ENCODE data around the gene PLTP. TPM values are rescaled to one million over a fixed set of nuclear protein-coding genes. Genes with fewer than 3 reads are reported as not detected.

The PLTP gene
- total RNA-seq, 1 experiment from 2014 or later = 17.7 TPM

- POLR2A ChIA-PET = interaction anchor here (0.6 kb wide), 1 partner anchor 50 kb away, joined by 8 read pairs; no protein-coding TSS in a partner anchor
- Histone ChIP-seq H3K27me3 (ENCODE audit: control insufficient read depth, insufficient read depth, low read length) (no peaks in the 10 kb centered on the region), H3K36me3 (ENCODE audit: control insufficient read depth, insufficient read depth, low read length) (no peaks in the 10 kb centered on the region), H3K27ac (ENCODE audit: low read length) (no peak overlapping the region), H3K9me3 (ENCODE audit: control insufficient read depth, insufficient read depth, low read depth, low read length) (no peaks in the 10 kb centered on the region), H3K4me3 (ENCODE audit: low read depth in 2 of 2, low read length in 2 of 2) (no peak overlapping the region), H3K4me1 (ENCODE audit: control insufficient read depth, insufficient read depth, low read length) (no peaks in the 10 kb centered on the region)
- TF ChIP-seq TCF7L2 (IDR thresholded peaks at IDR 0.05; ENCODE audit: low read depth, low read length) = no peak
- TF ChIP-seq, protein P1, sequence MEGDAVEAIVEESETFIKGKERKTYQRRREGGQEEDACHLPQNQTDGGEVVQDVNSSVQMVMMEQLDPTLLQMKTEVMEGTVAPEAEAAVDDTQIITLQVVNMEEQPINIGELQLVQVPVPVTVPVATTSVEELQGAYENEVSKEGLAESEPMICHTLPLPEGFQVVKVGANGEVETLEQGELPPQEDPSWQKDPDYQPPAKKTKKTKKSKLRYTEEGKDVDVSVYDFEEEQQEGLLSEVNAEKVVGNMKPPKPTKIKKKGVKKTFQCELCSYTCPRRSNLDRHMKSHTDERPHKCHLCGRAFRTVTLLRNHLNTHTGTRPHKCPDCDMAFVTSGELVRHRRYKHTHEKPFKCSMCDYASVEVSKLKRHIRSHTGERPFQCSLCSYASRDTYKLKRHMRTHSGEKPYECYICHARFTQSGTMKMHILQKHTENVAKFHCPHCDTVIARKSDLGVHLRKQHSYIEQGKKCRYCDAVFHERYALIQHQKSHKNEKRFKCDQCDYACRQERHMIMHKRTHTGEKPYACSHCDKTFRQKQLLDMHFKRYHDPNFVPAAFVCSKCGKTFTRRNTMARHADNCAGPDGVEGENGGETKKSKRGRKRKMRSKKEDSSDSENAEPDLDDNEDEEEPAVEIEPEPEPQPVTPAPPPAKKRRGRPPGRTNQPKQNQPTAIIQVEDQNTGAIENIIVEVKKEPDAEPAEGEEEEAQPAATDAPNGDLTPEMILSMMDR (IDR thresholded peaks at IDR 0.05) = no peak
- TF ChIP-seq POLR2AphosphoS5 (IDR thresholded peaks at IDR 0.05; ENCODE audit: low read depth, low read length) = no peak
- TF ChIP-seq SIN3A (IDR thresholded peaks at IDR 0.05; ENCODE audit: borderline replicate concordance, insufficient read depth, low read depth, low read length) = no peak
- TF ChIP-seq, protein P2, sequence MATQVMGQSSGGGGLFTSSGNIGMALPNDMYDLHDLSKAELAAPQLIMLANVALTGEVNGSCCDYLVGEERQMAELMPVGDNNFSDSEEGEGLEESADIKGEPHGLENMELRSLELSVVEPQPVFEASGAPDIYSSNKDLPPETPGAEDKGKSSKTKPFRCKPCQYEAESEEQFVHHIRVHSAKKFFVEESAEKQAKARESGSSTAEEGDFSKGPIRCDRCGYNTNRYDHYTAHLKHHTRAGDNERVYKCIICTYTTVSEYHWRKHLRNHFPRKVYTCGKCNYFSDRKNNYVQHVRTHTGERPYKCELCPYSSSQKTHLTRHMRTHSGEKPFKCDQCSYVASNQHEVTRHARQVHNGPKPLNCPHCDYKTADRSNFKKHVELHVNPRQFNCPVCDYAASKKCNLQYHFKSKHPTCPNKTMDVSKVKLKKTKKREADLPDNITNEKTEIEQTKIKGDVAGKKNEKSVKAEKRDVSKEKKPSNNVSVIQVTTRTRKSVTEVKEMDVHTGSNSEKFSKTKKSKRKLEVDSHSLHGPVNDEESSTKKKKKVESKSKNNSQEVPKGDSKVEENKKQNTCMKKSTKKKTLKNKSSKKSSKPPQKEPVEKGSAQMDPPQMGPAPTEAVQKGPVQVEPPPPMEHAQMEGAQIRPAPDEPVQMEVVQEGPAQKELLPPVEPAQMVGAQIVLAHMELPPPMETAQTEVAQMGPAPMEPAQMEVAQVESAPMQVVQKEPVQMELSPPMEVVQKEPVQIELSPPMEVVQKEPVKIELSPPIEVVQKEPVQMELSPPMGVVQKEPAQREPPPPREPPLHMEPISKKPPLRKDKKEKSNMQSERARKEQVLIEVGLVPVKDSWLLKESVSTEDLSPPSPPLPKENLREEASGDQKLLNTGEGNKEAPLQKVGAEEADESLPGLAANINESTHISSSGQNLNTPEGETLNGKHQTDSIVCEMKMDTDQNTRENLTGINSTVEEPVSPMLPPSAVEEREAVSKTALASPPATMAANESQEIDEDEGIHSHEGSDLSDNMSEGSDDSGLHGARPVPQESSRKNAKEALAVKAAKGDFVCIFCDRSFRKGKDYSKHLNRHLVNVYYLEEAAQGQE (IDR thresholded peaks at IDR 0.05; ENCODE audit: insufficient read depth in 1 of 2, low read depth in 2 of 2, low read length in 1 of 2) = no peak
- BruUV-seq (replicated peaks) = no TSS peak
- no peak for DNase-seq (ENCODE audit: low read depth, low spot score)
- CTCF ChIA-PET = no interaction called here
- ATAC-seq = no peak
- intact Hi-C loops (cut with micrococcal nuclease; ENCODE audit: unreplicated experiment) = no loop called here
- in situ Hi-C loops (cut with HindIII; ENCODE audit: low pct_unique_long_range_greater_than_20kb, low sequenced_read_pairs) = no loop called here
These were observed 7.8 kb upstream of the PLTP start for GRCh38 chr20:45919542-45920399.

DNA sequence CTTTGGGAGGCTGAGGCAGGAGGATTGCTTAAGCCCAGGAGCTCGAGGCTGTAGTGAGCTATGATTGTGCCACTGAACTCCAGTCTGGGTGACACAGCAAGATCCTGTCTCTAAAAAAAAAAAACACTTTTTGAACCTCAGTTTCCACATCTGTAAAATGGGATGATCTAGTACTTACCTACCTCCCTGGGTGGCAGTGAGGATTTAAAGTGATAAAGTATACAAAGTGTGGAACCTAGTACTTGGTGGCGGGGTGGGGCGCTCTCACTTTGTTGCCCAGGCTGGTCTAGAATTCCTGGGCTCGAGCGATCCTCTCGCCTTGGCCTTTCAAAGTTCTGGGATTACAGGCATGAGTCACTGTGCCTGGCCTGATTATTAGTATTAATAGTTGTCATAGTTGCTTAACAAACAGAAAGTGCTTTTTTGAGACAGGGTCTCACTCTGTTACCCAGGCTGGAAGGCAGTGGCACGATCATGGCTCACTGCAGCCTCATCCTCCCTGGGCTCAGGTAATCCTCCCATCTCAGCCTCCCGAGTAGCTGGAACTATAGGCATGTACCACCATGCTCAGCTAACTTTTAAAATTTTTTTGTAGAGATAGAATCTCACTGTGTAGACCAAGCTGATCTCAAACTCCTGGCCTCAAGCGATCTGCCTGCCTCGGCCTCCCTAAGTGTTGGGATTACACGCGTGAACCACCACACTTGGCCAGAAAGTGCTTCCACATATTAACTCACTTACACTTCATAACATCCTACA, 7.0 kb upstream of the PLTP start:
- H3K9me3 ChIP-seq (ENCODE audit: control insufficient read depth, insufficient read depth, low read depth, low read length) = no peaks in the 10 kb centered on the region
- ATAC-seq (no peak), DNase-seq (ENCODE audit: low read depth, low spot score) (no peak)
- H3K36me3 ChIP-seq (ENCODE audit: control insufficient read depth, insufficient read depth, low read length) = no peaks in the 10 kb centered on the region
- in situ Hi-C loops (cut with HindIII; ENCODE audit: low pct_unique_long_range_greater_than_20kb, low sequenced_read_pairs) = no loop called here
- BruUV-seq (replicated peaks) = no TSS peak
- no peak overlapping the region for H3K4me3 ChIP-seq (ENCODE audit: low read depth in 2 of 2, low read length in 2 of 2)
- intact Hi-C loops (cut with micrococcal nuclease; ENCODE audit: unreplicated experiment) = no loop called here
- POLR2A ChIA-PET = interaction anchor here (0.8 kb wide), 1 partner anchor 18 kb away, joined by 3 read pairs; no protein-coding TSS in a partner anchor
- no peaks in the 10 kb centered on the region for H3K4me1 ChIP-seq (ENCODE audit: control insufficient read depth, insufficient read depth, low read length)
- TF ChIP-seq, protein P1 (IDR thresholded peaks at IDR 0.05) = no peak
- TF ChIP-seq SIN3A (IDR thresholded peaks at IDR 0.05; ENCODE audit: borderline replicate concordance, insufficient read depth, low read depth, low read length) (no peak), TCF7L2 (IDR thresholded peaks at IDR 0.05; ENCODE audit: low read depth, low read length) (no peak), POLR2AphosphoS5 (IDR thresholded peaks at IDR 0.05; ENCODE audit: low read depth, low read length) (no peak)
- TF ChIP-seq, protein P2 (IDR thresholded peaks at IDR 0.05; ENCODE audit: insufficient read depth in 1 of 2, low read depth in 2 of 2, low read length in 1 of 2) = no peak
- CTCF ChIA-PET = no interaction called here
- H3K27me3 ChIP-seq (ENCODE audit: control insufficient read depth, insufficient read depth, low read length) = no peaks in the 10 kb centered on the region
- no peak overlapping the region for H3K27ac ChIP-seq (ENCODE audit: low read length)

All from Panc1 (cell line).